ENCODE data around the gene PROM2.

GRCh38 chr2:95240556-95240955, 33.7 kb upstream of the PROM2 start:
- TF ChIP-seq, protein P1, sequence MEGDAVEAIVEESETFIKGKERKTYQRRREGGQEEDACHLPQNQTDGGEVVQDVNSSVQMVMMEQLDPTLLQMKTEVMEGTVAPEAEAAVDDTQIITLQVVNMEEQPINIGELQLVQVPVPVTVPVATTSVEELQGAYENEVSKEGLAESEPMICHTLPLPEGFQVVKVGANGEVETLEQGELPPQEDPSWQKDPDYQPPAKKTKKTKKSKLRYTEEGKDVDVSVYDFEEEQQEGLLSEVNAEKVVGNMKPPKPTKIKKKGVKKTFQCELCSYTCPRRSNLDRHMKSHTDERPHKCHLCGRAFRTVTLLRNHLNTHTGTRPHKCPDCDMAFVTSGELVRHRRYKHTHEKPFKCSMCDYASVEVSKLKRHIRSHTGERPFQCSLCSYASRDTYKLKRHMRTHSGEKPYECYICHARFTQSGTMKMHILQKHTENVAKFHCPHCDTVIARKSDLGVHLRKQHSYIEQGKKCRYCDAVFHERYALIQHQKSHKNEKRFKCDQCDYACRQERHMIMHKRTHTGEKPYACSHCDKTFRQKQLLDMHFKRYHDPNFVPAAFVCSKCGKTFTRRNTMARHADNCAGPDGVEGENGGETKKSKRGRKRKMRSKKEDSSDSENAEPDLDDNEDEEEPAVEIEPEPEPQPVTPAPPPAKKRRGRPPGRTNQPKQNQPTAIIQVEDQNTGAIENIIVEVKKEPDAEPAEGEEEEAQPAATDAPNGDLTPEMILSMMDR (IDR thresholded peaks at IDR 0.05), result no peak
- TF ChIP-seq POLR2A (IDR thresholded peaks at IDR 0.05), result no peak

Measured in uterus (tissue), 2 donors.